CD4-positive, alpha-beta T cell treated with Interleukin-12 subunit alpha and Interleukin-12 subunit beta, for 1 hour (primary cell): ENCODE measurements around the gene MEIS2.
"Not testable (repeated sequence)": the region's sequence is repeated elsewhere in the genome, so short reads cannot be mapped to it uniquely, and the experiment has no call there.

Experiments used
- DNase-seq: peaks from one replicate; pipeline ENCODE4 v3.0.0-alpha.2; 2020

MEIS2 gene

GRCh38 chr15:37004373-37004869 is 95.9 kb downstream of the MEIS2 start:
- no peak for DNase-seq

GRCh38 chr15:37002041-37002672 is 98.2 kb downstream of the MEIS2 start:
- DNase-seq = no peak

- no peak for DNase-seq
Observed at GRCh38 chr15:37001417-37001816, 98.9 kb downstream of the MEIS2 start.

- DNase-seq = no peak
Observed at GRCh38 chr15:36999778-37000177, 100.6 kb downstream of the MEIS2 start.

GRCh38 chr15:36996538-36997181 is 103.7 kb downstream of the MEIS2 start:
- DNase-seq = no peak

GRCh38 chr15:36996121-36996520 is 104.2 kb downstream of the MEIS2 start:
- DNase-seq = no peak

- DNase-seq = no peak
Observed at GRCh38 chr15:36994790-36995189, 105.6 kb downstream of the MEIS2 start.

- DNase-seq = no peak
Observed at GRCh38 chr15:36992454-36992853, 107.9 kb downstream of the MEIS2 start.

- no peak for DNase-seq
Observed at GRCh38 chr15:36988947-36989346, 111.4 kb downstream of the MEIS2 start.

GRCh38 chr15:36982430-36982829 is 117.9 kb downstream of the MEIS2 start:
- no peak for DNase-seq

- DNase-seq = not testable (repeated sequence)
Observed at GRCh38 chr15:36980281-36980680, 120.1 kb downstream of the MEIS2 start.

- no peak for DNase-seq
Observed at GRCh38 chr15:36978625-36979024, 121.7 kb downstream of the MEIS2 start.

GRCh38 chr15:36978126-36978525 is 122.2 kb downstream of the MEIS2 start:
- no peak for DNase-seq

- no peak for DNase-seq
Observed at GRCh38 chr15:36977659-36978058, 122.7 kb downstream of the MEIS2 start.

GRCh38 chr15:36972704-36973103 is 127.6 kb downstream of the MEIS2 start:
- no peak for DNase-seq

- DNase-seq = no peak
Observed at GRCh38 chr15:36970522-36970921, 129.8 kb downstream of the MEIS2 start.

- DNase-seq = no peak
Observed at GRCh38 chr15:36967929-36968328, 132.4 kb downstream of the MEIS2 start.

GRCh38 chr15:36966708-36967107 is 133.6 kb downstream of the MEIS2 start:
- no peak for DNase-seq

- no peak for DNase-seq
Observed at GRCh38 chr15:36965570-36966342, 134.6 kb downstream of the MEIS2 start.

GRCh38 chr15:36964626-36965025 is 135.7 kb downstream of the MEIS2 start:
- no peak for DNase-seq

- DNase-seq = no peak
Observed at GRCh38 chr15:36961956-36962355, 138.4 kb downstream of the MEIS2 start.

- DNase-seq = no peak
Observed at GRCh38 chr15:36960947-36961227, 139.5 kb downstream of the MEIS2 start.

GRCh38 chr15:36960179-36960946 is 140.0 kb downstream of the MEIS2 start:
- DNase-seq = no peak
